Suppressor macrophage treated with lipopolysaccharide for 1 hour (primary cell): ENCODE data around the gene VEGFA.
A peak's percentile ranks its signal among the peaks of the same experiment; 100 is the strongest.

Source experiments
- DNase-seq, 3 donors: peaks; one replicate each; pipeline ENCODE4 v3.0.0-alpha.2; 2020 to 2022

Gene VEGFA

GRCh38 chr6:43773980-43774775 lies 4.2 kb downstream of the VEGFA start:
- DNase-seq = no peak

GRCh38 chr6:43774776-43775534 lies 4.9 kb downstream of the VEGFA start:
- DNase-seq = peak; percentile 74 to 93 (median 85)

GRCh38 chr6:43775535-43775885 lies 5.5 kb downstream of the VEGFA start:
- DNase-seq = no peak

DNA sequence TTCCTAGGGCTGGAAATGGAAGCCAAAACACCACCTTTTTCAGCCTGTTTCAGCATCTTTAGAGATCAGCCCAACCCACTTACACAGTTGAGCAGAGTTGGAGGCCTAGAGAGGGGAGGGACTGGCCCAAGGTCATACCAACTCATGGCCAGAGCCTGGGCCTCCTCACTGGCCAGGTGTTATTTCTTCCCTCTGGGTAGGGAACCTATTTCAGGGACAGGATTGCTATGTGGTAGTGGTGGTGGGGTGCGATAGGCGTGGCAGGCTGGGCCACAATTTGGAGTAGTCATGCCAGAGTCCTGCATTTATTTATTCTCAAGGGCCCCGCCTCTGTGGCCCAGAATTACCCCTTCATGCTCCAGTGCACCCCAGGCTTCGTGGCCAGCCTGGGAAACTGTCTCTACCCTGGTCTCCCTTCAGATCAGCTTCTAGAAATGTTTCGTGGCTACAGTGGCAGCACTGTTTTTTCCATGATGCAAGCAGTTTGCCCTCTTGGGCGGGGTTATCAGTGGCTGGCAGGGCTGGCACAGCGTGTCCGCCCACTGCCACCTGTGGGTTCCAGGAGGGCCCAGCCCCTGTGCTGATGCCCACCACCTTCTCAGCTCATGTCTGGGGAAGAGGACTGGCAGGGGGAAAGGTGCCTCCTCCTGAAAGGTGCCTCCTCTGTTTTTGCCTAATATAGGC lies 6.2 kb downstream of the VEGFA start:
- DNase-seq = no peak

DNA sequence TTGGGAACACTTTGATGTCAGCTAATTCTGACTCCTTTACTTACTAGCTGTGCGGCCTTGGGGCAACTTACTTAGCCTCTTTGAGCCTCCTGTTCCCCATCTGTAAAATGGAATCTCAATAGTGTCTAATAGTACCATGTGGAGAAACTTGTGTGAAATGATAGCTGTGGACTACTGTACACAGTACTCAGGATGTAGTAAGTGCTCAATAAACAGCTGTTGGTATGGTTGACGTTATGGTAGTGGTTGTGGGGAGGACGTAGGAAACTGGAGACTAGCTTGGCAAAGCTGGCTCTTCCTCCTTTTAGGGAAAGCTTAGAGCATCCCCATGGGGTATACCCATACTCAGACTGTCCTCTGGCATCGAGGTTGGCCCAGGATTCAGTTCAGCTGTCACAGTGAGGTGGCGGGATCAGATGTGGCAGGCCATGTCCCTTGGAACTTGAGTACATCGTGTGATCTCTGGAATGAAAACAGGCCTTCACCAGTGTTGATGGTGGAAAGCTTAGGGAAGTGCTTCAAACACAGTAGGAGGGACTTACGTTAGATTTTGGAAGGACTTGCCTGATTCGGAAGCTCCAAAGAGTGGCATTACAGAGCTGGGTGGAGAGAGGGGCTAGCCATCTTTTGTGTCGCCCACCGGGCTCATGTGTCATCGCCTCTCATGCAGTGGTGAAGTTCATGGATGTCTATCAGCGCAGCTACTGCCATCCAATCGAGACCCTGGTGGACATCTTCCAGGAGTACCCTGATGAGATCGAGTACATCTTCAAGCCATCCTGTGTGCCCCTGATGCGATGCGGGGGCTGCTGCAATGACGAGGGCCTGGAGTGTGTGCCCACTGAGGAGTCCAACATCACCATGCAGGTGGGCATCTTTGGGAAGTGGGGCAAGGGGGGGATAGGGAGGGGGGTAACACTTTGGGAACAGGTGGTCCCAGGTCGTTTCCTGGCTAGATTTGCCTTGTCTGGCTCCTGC lies 7.1 kb downstream of the VEGFA start:
- DNase-seq = no peak

DNA sequence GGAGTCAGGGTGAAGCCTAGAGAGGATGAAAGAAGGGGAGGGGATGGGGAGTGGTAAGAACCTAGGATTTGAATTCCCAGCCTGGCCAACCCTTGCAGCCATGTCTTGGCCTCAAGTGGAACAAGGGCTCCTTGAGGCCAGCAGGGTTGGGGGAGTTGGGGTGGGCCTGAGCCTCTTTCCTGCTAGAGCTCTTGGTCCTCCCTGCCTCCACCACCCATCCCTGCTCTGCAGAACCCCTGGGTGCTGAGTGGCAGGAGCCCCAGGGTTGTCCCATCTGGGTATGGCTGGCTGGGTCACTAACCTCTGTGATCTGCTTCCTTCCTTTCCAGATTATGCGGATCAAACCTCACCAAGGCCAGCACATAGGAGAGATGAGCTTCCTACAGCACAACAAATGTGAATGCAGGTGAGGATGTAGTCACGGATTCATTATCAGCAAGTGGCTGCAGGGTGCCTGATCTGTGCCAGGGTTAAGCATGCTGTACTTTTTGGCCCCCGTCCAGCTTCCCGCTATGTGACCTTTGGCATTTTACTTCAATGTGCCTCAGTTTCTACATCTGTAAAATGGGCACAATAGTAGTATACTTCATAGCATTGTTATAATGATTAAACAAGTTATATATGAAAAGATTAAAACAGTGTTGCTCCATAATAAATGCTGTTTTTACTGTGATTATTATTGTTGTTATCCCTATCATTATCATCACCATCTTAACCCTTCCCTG lies 8.3 kb downstream of the VEGFA start:
- no peak for DNase-seq

DNA sequence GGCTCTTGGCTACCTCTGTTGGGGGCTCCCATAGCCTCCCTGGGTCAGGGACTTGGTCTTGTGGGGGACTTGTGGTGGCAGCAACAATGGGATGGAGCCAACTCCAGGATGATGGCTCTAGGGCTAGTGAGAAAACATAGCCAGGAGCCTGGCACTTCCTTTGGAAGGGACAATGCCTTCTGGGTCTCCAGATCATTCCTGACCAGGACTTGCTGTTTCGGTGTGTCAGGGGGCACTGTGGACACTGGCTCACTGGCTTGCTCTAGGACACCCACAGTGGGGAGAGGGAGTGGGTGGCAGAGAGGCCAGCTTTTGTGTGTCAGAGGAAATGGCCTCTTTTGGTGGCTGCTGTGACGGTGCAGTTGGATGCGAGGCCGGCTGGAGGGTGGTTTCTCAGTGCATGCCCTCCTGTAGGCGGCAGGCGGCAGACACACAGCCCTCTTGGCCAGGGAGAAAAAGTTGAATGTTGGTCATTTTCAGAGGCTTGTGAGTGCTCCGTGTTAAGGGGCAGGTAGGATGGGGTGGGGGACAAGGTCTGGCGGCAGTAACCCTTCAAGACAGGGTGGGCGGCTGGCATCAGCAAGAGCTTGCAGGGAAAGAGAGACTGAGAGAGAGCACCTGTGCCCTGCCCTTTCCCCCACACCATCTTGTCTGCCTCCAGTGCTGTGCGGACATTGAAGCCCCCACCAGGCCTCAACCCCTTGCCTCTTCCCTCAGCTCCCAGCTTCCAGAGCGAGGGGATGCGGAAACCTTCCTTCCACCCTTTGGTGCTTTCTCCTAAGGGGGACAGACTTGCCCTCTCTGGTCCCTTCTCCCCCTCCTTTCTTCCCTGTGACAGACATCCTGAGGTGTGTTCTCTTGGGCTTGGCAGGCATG lies 9.2 kb downstream of the VEGFA start:
- no peak for DNase-seq

DNA sequence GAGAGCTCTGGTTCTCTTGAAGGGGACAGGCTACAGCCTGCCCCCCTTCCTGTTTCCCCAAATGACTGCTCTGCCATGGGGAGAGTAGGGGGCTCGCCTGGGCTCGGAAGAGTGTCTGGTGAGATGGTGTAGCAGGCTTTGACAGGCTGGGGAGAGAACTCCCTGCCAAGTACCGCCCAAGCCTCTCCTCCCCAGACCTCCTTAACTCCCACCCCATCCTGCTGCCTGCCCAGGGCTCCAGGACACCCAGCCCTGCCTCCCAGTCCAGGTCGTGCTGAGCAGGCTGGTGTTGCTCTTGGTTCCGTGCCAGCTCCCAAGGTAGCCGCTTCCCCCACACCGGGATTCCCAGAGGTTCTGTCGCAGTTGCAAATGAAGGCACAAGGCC lies 9.8 kb downstream of the VEGFA start:
- DNase-seq = no peak

GRCh38 chr6:43780293-43780692 lies 10.3 kb downstream of the VEGFA start:
- DNase-seq = no peak

DNA sequence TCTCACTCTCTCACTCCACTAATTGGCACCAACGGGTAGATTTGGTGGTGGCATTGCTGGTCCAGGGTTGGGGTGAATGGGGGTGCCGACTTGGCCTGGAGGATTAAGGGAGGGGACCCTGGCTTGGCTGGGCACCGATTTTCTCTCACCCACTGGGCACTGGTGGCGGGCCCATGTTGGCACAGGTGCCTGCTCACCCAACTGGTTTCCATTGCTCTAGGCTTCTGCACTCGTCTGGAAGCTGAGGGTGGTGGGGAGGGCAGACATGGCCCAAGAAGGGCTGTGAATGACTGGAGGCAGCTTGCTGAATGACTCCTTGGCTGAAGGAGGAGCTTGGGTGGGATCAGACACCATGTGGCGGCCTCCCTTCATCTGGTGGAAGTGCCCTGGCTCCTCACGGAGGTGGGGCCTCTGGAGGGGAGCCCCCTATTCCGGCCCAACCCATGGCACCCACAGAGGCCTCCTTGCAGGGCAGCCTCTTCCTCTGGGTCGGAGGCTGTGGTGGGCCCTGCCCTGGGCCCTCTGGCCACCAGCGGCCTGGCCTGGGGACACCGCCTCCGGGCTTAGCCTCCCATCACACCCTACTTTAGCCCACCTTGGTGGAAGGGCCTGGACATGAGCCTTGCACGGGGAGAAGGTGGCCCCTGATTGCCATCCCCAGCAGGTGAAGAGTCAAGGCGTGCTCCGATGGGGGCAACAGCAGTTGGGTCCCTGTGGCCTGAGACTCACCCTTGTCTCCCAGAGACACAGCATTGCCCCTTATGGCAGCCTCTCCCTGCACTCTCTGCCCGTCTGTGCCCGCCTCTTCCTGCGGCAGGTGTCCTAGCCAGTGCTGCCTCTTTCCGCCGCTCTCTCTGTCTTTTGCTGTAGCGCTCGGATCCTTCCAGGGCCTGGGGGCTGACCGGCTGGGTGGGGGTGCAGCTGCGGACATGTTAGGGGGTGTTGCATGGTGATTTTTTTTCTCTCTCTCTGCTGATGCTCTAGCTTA lies 11.2 kb downstream of the VEGFA start:
- no peak for DNase-seq

GRCh38 chr6:43781941-43782704 lies 12.1 kb downstream of the VEGFA start:
- no peak for DNase-seq

DNA sequence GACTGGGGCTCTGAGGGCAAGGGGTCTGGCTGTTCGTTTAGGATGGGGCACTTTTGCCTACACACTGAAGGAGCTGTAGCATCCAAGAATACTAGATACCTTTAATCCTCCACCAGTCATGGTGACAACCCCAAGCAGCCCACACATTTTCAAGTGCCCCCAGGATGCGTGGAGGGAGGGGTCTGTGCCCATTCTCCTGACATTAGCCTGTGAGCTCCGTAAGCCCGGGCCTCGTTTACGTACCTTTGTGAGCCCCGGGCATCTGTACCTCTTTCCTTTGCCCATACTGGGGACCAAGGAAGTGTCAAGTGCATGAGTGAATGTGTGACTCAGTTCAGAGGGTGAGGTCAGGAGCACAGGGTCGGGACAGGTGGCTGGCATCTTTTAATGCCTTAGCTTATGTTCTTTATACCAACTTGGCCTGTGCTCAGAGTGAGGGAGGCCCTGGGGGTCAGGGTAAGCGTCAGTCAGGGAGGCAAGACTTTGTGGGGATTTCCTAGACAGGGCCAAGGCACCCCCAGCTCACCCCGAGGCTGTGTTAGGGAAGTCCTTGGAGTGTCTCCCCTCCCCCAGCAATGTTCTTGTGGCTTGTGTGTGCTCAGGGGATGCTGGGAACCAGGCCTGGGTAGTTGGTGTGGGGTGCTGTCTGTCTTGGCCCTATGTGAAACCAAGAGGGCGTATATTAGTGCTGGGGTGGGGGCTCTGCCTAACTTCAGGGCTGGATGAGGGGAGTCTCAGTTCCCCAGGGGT lies 12.9 kb downstream of the VEGFA start:
- DNase-seq = no peak

GRCh38 chr6:43784049-43784855 lies 14.2 kb downstream of the VEGFA start:
- no peak for DNase-seq

DNA sequence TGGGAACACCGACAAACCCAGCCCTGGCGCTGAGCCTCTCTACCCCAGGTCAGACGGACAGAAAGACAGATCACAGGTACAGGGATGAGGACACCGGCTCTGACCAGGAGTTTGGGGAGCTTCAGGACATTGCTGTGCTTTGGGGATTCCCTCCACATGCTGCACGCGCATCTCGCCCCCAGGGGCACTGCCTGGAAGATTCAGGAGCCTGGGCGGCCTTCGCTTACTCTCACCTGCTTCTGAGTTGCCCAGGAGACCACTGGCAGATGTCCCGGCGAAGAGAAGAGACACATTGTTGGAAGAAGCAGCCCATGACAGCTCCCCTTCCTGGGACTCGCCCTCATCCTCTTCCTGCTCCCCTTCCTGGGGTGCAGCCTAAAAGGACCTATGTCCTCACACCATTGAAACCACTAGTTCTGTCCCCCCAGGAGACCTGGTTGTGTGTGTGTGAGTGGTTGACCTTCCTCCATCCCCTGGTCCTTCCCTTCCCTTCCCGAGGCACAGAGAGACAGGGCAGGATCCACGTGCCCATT lies 15.3 kb downstream of the VEGFA start:
- no peak for DNase-seq

DNA sequence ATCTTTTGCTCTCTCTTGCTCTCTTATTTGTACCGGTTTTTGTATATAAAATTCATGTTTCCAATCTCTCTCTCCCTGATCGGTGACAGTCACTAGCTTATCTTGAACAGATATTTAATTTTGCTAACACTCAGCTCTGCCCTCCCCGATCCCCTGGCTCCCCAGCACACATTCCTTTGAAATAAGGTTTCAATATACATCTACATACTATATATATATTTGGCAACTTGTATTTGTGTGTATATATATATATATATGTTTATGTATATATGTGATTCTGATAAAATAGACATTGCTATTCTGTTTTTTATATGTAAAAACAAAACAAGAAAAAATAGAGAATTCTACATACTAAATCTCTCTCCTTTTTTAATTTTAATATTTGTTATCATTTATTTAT lies 15.9 kb downstream of the VEGFA start:
- no peak for DNase-seq

DNA sequence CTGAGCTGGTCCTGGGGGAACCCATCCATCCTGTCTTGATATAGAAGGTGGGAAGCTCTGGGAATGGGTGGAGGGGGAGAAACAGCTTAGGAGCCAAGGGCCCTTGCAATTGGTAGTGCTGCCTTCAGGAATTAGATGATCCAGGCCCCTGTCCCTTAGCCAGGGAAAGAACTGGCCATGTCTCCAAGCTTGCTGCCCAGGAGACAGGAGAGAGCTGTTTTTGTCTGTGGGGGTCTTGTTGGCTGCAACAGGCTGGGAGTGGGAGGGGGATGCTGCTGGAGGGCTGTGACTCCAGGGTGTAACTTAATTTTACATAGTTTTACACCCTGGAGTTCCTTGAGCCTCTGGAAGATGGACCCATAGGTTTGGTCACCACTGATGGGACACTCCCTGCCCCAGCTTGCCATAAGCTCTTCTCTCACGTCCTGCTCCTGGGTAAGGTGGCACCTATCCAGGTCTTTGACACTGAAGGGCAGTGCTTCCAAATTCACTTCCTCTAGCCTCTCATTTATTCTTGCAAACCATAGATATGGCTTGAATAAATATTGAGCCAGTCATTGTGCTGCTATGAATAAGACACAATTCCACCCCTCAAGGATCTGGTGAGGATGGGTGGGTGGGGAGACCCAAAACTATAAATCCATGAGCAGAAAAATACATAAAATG lies 16.8 kb downstream of the VEGFA start:
- no peak for DNase-seq
